Neuronal stem cell (in vitro differentiated cells): ENCODE results near the gene HMGCR.
A peak's percentile ranks its signal among the peaks of the same experiment; 100 is the strongest.
"Not testable (repeated sequence)": the region's sequence is repeated elsewhere in the genome, so short reads cannot be mapped to it uniquely, and the experiment has no call there.

ENCODE experiments used
- DNase-seq: peaks from one replicate; pipeline ENCODE4 v3.0.0-alpha.2; 2013; ENCODE audit warnings: low spot score
- H2AFZ ChIP-seq: one replicate; pipeline ENCODE4 v1.6.1; 2013; ENCODE audit warnings: mild to moderate bottlenecking, low read length, inconsistent platforms
- H2AK5ac ChIP-seq: 2 replicates; pipeline ENCODE4 v1.6.1; 2013; ENCODE audit warnings: low read depth, mild to moderate bottlenecking, inconsistent platforms, low read length, moderate library complexity, mixed read lengths
- H2BK120ac ChIP-seq: 2 replicates; pipeline ENCODE4 v1.6.1; 2013; ENCODE audit warnings: low read depth, mild to moderate bottlenecking, inconsistent platforms, low read length, moderate library complexity, mixed read lengths
- H2BK12ac ChIP-seq: one replicate; pipeline ENCODE4 v1.6.1; 2013; ENCODE audit warnings: low read length, inconsistent platforms
- H2BK15ac ChIP-seq: 2 replicates; pipeline ENCODE4 v1.6.1; 2013; ENCODE audit warnings: mild to moderate bottlenecking, low read length, inconsistent platforms, mixed read lengths
- H2BK5ac ChIP-seq: one replicate; pipeline ENCODE4 v1.6.1; 2013; ENCODE audit warnings: inconsistent platforms, mild to moderate bottlenecking, low read length, moderate library complexity
- H3K14ac ChIP-seq: one replicate; pipeline ENCODE4 v1.6.1; 2013; ENCODE audit warnings: low read length, inconsistent platforms
- H3K18ac ChIP-seq: 2 replicates; pipeline ENCODE4 v1.6.1; 2013; ENCODE audit warnings: low read length, inconsistent platforms
- H3K23ac ChIP-seq: 2 replicates; pipeline ENCODE4 v1.6.1; 2013; ENCODE audit warnings: low read depth, mild to moderate bottlenecking, mixed read lengths, low read length, inconsistent platforms; ENCODE audit not compliant: poor library complexity
- H3K27ac ChIP-seq: replicated peaks from 3 replicates; pipeline ENCODE4 v1.5.1; 2013; ENCODE audit warnings: low read length, inconsistent platforms
- H3K27me3 ChIP-seq, 3 experiments: 2 replicates each; pipeline ENCODE4 v1.6.1; 2013; ENCODE audit warnings: low read length in 3 of 3, mild to moderate bottlenecking in 2 of 3, inconsistent platforms in 1 of 3, low read depth in 1 of 3, mixed read lengths in 1 of 3, moderate library complexity in 1 of 3; ENCODE audit not compliant: control insufficient read depth in 3 of 3, insufficient read depth in 3 of 3
- H3K36me3 ChIP-seq, 2 donors: replicated peaks in 1 of 2; 2 replicates each; pipeline ENCODE4 v1.6.1; 2013; ENCODE audit warnings: low read length in 2 of 2; ENCODE audit not compliant: control insufficient read depth in 2 of 2, insufficient read depth in 2 of 2
- H3K4ac ChIP-seq: 2 replicates; pipeline ENCODE4 v1.6.1; 2013; ENCODE audit warnings: inconsistent platforms, mild to moderate bottlenecking, low read length, moderate library complexity
- H3K4me1 ChIP-seq, 2 donors: 1 replicate in 1 of 2; 2 replicates in 1 of 2; pipeline ENCODE4 v1.6.1; 2013; ENCODE audit warnings: low read length in 2 of 2, low read depth in 1 of 2; ENCODE audit not compliant: control insufficient read depth in 2 of 2, insufficient read depth in 1 of 2
- H3K4me2 ChIP-seq: one replicate; pipeline ENCODE4 v1.6.1; 2013; ENCODE audit warnings: mild to moderate bottlenecking, low read length, inconsistent platforms; ENCODE audit not compliant: insufficient read depth, poor library complexity, severe bottlenecking
- H3K4me3 ChIP-seq, 2 donors: 2 replicates each; pipeline ENCODE4 v1.5.1; 2013; ENCODE audit warnings: low read length in 2 of 2, mild to moderate bottlenecking in 2 of 2, inconsistent platforms in 1 of 2, moderate library complexity in 1 of 2
- H3K79me1 ChIP-seq: one replicate; pipeline ENCODE4 v1.6.1; 2013; ENCODE audit warnings: low read depth, mild to moderate bottlenecking, inconsistent platforms, low read length, moderate library complexity
- H3K9ac ChIP-seq: one replicate; pipeline ENCODE4 v1.6.1; 2013; ENCODE audit warnings: mild to moderate bottlenecking, low read depth, low read length, inconsistent platforms; ENCODE audit not compliant: poor library complexity
- H3K9me3 ChIP-seq, 2 donors: replicated peaks in 1 of 2; 2 replicates each; pipeline versions ENCODE3 to v1.6.1; 2013; ENCODE audit warnings: low read length in 2 of 2, mild to moderate bottlenecking in 2 of 2, inconsistent platforms in 1 of 2, low read depth in 1 of 2, mixed read lengths in 1 of 2, moderate library complexity in 1 of 2; ENCODE audit not compliant: control insufficient read depth in 2 of 2, insufficient read depth in 1 of 2
- H4K8ac ChIP-seq: one replicate; pipeline ENCODE4 v1.6.1; 2013; ENCODE audit warnings: low read depth, mild to moderate bottlenecking, inconsistent platforms, low read length, moderate library complexity
- H4K91ac ChIP-seq: one replicate; pipeline ENCODE4 v1.6.1; 2013; ENCODE audit warnings: low read length, low read depth, mild to moderate bottlenecking, inconsistent platforms; ENCODE audit not compliant: poor library complexity
- WGBS, 2 donors: extraction: QIAGEN DNeasy Blood & Tissue Kit; methylation state at CpG; one replicate each; pipeline ENCODE4 v1.1.7; 2013; ENCODE audit warnings: missing lambda C conversion rate in 2 of 2, mixed read lengths in 1 of 2; ENCODE audit not compliant: insufficient read length in 2 of 2, insufficient replicate concordance in 1 of 2; ENCODE audit errors: extremely low coverage in 2 of 2; 5-methylcytosine and 5-hydroxymethylcytosine counted together

HMGCR gene

GRCh38 chr5:75334413-75334812 is 2.6 kb upstream of the HMGCR start:
- not testable (repeated sequence) for H4K8ac ChIP-seq, H3K4me2 ChIP-seq, H3K14ac ChIP-seq, H3K4me3 ChIP-seq, H2BK120ac ChIP-seq, H3K79me1 ChIP-seq, H2AK5ac ChIP-seq, H3K27ac ChIP-seq, DNase-seq, H3K9me3 ChIP-seq, H2BK12ac ChIP-seq, H3K9ac ChIP-seq, H3K23ac ChIP-seq, H3K27me3 ChIP-seq, H3K4me1 ChIP-seq, H2AFZ ChIP-seq, H3K18ac ChIP-seq, H2BK5ac ChIP-seq, H3K4ac ChIP-seq, H4K91ac ChIP-seq, H2BK15ac ChIP-seq, H3K36me3 ChIP-seq
- no CpG with 5 or more reads among the region's 10 CpGs for WGBS, 2 donors

GRCh38 chr5:75335486-75335885 is 1.5 kb upstream of the HMGCR start:
- no peak overlapping the region for H2BK5ac ChIP-seq
- no peak for DNase-seq
- no peak overlapping the region for H3K18ac ChIP-seq
- H3K9me3 ChIP-seq: no peaks in the 10 kb centered on the region
- H4K91ac ChIP-seq: no peak overlapping the region
- no peak overlapping the region for H3K27ac ChIP-seq
- no peak overlapping the region for H2AK5ac ChIP-seq
- no peak overlapping the region for H3K9ac ChIP-seq
- no peak overlapping the region for H2AFZ ChIP-seq
- no peaks in the 10 kb centered on the region for H3K27me3 ChIP-seq
- no peak overlapping the region for H2BK15ac ChIP-seq
- no CpG with 5 or more reads among the region's 2 CpGs for WGBS, 2 donors
- no peak overlapping the region for H2BK12ac ChIP-seq
- H3K4ac ChIP-seq: no peak overlapping the region
- no peak overlapping the region for H4K8ac ChIP-seq
- peaks cover 0 to 20% of the 10 kb centered on the region in 2 donors for H3K36me3 ChIP-seq
- no peak overlapping the region for H3K4me2 ChIP-seq
- no peak overlapping the region for H3K4me3 ChIP-seq
- H3K23ac ChIP-seq: no peak overlapping the region
- peaks cover 2 to 10% of the 10 kb centered on the region in 2 donors for H3K4me1 ChIP-seq
- H3K79me1 ChIP-seq: no peaks in the 10 kb centered on the region
- H3K14ac ChIP-seq: no peak overlapping the region
- H2BK120ac ChIP-seq: no peak overlapping the region

GRCh38 chr5:75335952-75336614 is 937 bp upstream of the HMGCR start:
- H3K9ac ChIP-seq: peak overlapping the region; percentile 60
- peak; percentile 43 for DNase-seq
- 100% methylated on average over 1 to 2 of the region's 12 CpGs for WGBS, 2 donors
- no peak overlapping the region for H3K23ac ChIP-seq
- H2AFZ ChIP-seq: peak overlapping the region; percentile 68
- no peak overlapping the region for H3K14ac ChIP-seq
- H3K4ac ChIP-seq: no peak overlapping the region
- H3K27me3 ChIP-seq: no peaks in the 10 kb centered on the region
- H3K18ac ChIP-seq: peak overlapping the region; percentile 92
- H3K79me1 ChIP-seq: no peaks in the 10 kb centered on the region
- peak overlapping the region; percentile 72 for H3K4me2 ChIP-seq
- H4K8ac ChIP-seq: no peak overlapping the region
- peak overlapping the region; percentile 82 for H2BK5ac ChIP-seq
- H3K9me3 ChIP-seq: no peaks in the 10 kb centered on the region
- no peak overlapping the region for H2BK15ac ChIP-seq
- no peak overlapping the region for H4K91ac ChIP-seq
- H2AK5ac ChIP-seq: no peak overlapping the region
- H2BK120ac ChIP-seq: no peak overlapping the region
- peaks cover 2 to 12% of the 10 kb centered on the region in 2 donors for H3K4me1 ChIP-seq
- peak overlapping the region; percentile 81 for H3K27ac ChIP-seq
- peak overlapping the region; percentile 60 to 83 for H3K4me3 ChIP-seq
- no peak overlapping the region for H2BK12ac ChIP-seq
- H3K36me3 ChIP-seq: peaks cover 0 to 26% of the 10 kb centered on the region in 2 donors

GRCh38 chr5:75337366-75338021 is 474 bp downstream of the HMGCR start:
- H3K9me3 ChIP-seq: no peaks in the 10 kb centered on the region
- H2BK5ac ChIP-seq: peak overlapping the region; percentile 96
- peak overlapping the region; percentile 96 for H3K23ac ChIP-seq
- H3K36me3 ChIP-seq: peaks cover under 1 to 40% of the 10 kb centered on the region in 2 donors
- peak overlapping the region; percentile 33 for H3K14ac ChIP-seq
- H3K4me3 ChIP-seq: peak overlapping the region; percentile 97 to 98
- no peak overlapping the region for H2AFZ ChIP-seq
- no peak overlapping the region for H3K4ac ChIP-seq
- H3K27me3 ChIP-seq: no peaks in the 10 kb centered on the region
- H3K18ac ChIP-seq: peak overlapping the region; percentile 99
- no peak overlapping the region for H4K8ac ChIP-seq
- peak overlapping the region; percentile 44 for H3K4me2 ChIP-seq
- peak overlapping the region; percentile 94 for H2BK15ac ChIP-seq
- peak overlapping the region; percentile 43 for H4K91ac ChIP-seq
- no peak overlapping the region for H2BK120ac ChIP-seq
- WGBS, 2 donors: no CpG with 5 or more reads among the region's 50 CpGs
- peak overlapping the region; percentile 97 for H3K9ac ChIP-seq
- no peak for DNase-seq
- peak overlapping the region; percentile 86 for H3K27ac ChIP-seq
- H2BK12ac ChIP-seq: peak overlapping the region; percentile 82
- H2AK5ac ChIP-seq: peak overlapping the region; percentile 94
- H3K4me1 ChIP-seq: peaks cover 2 to 14% of the 10 kb centered on the region in 2 donors
- H3K79me1 ChIP-seq: no peaks in the 10 kb centered on the region
